WTC11 (cell line): ENCODE data around the gene RBM48.

Experiments
- ATF3 ChIP-seq: sonication (generic); formaldehyde crosslinking; conservative IDR thresholded peaks from 2 replicates; pipeline ENCODE4 v1.8.1; 2022; ENCODE audit warnings: mild to moderate bottlenecking, missing genetic modification reagents
- CTCF ChIP-seq: fragments of 200-600 bp; IDR thresholded peaks from 2 replicates; pipeline ENCODE4 v1.8.0; 2022; ENCODE audit warnings: antibody characterized with exemption
- ETV6 ChIP-seq: sonication (generic); formaldehyde crosslinking; IDR thresholded peaks from 2 replicates; pipeline ENCODE4 v1.8.1; 2022; ENCODE audit warnings: mild to moderate bottlenecking, missing genetic modification reagents
- IRF1 ChIP-seq: sonication (generic); formaldehyde crosslinking; IDR thresholded peaks from 2 replicates; pipeline ENCODE4 v1.8.0; 2023; ENCODE audit warnings: missing genetic modification reagents
- MAX ChIP-seq: sonication (generic); formaldehyde crosslinking; IDR thresholded peaks from 2 replicates; pipeline ENCODE4 v1.8.0; 2022; ENCODE audit warnings: mild to moderate bottlenecking, missing genetic modification reagents
- NR1H2 ChIP-seq: sonication (generic); formaldehyde crosslinking; IDR thresholded peaks from 2 replicates; pipeline ENCODE4 v1.9.0; 2021; ENCODE audit warnings: mild to moderate bottlenecking, moderate library complexity, missing genetic modification reagents
- NR3C1 ChIP-seq: sonication (generic); formaldehyde crosslinking; conservative IDR thresholded peaks from 2 replicates; pipeline ENCODE4 v1.8.1; 2023; ENCODE audit warnings: low read depth, mild to moderate bottlenecking, missing genetic modification reagents
- SP1 ChIP-seq: sonication (generic); formaldehyde crosslinking; conservative IDR thresholded peaks from 2 replicates; pipeline ENCODE4 v1.8.1; 2022; ENCODE audit warnings: missing genetic modification reagents
- ZNF121 ChIP-seq: sonication (generic); formaldehyde crosslinking; IDR thresholded peaks from 2 replicates; pipeline ENCODE4 v1.8.0; 2023; ENCODE audit warnings: missing genetic modification reagents
- ZNF263 ChIP-seq: sonication (generic); formaldehyde crosslinking; IDR thresholded peaks from 2 replicates; pipeline ENCODE4 v1.8.1; 2022; ENCODE audit warnings: low read depth, mild to moderate bottlenecking, moderate library complexity, missing genetic modification reagents
- TF ChIP-seq, protein P1 (sequence below): sonication (generic); formaldehyde crosslinking; IDR thresholded peaks from 2 replicates; pipeline ENCODE4 v1.8.1; 2022; ENCODE audit warnings: low read depth, missing genetic modification reagents, borderline replicate concordance

DNA sequence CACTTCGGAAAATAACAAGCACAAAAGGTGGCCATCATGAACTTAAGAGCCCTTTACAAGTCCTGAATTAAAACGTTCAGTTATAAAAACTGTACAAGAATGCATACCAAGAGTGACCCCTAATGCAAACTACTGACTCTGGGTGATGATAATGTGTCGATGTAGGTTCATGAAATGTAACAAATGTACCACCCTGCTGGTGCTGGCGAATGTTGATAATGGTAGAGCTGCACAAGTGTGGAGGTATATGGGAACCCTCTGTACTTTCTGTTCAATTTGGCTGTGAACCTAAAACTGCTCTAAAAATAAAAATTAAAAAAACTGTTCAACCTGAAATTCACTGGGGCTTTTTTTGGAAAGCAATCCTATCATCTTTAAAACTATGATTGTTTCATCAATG is 58.2 kb downstream of the RBM48 start:
- TF ChIP-seq ATF3 (CRISPR knock-in tag) (no peak), CTCF (no peak), SP1 (CRISPR knock-in tag) (no peak), ZNF121 (CRISPR knock-in tag) (no peak), IRF1 (no peak), ETV6 (CRISPR knock-in tag) (no peak), MAX (CRISPR knock-in tag) (no peak), NR1H2 (CRISPR knock-in tag) (no peak), NR3C1 (CRISPR knock-in tag) (no peak), ZNF263 (CRISPR knock-in tag) (no peak)
- TF ChIP-seq, protein P1, sequence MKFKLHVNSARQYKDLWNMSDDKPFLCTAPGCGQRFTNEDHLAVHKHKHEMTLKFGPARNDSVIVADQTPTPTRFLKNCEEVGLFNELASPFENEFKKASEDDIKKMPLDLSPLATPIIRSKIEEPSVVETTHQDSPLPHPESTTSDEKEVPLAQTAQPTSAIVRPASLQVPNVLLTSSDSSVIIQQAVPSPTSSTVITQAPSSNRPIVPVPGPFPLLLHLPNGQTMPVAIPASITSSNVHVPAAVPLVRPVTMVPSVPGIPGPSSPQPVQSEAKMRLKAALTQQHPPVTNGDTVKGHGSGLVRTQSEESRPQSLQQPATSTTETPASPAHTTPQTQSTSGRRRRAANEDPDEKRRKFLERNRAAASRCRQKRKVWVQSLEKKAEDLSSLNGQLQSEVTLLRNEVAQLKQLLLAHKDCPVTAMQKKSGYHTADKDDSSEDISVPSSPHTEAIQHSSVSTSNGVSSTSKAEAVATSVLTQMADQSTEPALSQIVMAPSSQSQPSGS (CRISPR knock-in tag), result no peak
